NOMO-1 treated with DMSO at 0.1 percent for 48 hours (cell line): Measurements from ENCODE around the gene RITA1.
A peak's percentile ranks its signal among the peaks of the same experiment; 100 is the strongest.

Experiments used
- DNase-seq: peaks from one replicate; lab custom pipeline; 2025; ENCODE audit not compliant: unreplicated experiment; lab: John Stamatoyannopoulos, UW

RITA1 gene

DNA sequence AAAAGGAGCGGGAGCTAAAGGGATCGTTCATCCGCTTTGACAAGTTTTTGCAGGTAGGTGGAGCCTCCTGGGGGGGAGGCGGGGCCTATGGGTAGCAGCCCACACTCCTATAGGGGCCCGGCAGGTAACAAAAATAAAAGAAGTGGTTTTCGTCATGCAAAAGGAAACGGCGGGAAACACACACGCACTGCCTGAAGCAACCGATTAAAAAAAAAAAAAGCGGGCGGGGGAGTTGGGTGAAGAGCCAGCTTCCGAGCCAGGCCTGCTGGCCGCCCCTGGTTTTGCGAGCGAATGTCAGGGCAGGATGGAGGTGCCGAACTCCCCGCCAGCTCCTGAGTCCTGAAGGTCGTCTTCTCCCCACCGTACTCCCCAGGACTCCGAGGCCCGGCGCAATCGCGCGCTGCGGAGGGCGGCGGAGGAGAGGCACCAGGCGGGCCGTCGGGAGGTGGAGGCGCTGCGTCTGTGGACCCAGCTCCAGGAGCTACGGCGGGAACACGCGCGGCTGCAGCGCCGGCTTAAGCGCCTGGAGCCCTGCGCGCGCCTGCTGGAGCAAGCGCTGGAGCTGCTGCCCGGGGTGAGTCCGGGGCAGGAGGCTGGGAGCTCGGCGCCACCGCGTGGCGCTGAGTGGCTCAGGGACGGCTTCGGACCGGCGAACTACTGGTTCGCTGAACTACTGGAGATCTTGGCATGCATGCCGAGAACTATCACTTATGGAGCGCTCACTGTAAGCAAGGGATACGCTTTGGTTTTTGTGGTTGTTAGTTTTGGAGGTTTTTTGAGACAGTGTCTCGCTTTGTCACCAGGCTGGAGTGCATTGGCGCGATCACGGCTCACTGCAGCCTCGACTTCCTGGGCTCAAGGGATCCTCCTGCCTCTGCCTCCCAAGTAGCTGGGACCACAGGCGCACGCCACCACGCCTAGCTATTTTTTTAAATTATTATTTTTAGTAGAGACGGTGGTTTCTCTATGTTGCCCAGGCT, 32.4 kb upstream of the RITA1 start:
- peak; percentile 69 for DNase-seq

DNA sequence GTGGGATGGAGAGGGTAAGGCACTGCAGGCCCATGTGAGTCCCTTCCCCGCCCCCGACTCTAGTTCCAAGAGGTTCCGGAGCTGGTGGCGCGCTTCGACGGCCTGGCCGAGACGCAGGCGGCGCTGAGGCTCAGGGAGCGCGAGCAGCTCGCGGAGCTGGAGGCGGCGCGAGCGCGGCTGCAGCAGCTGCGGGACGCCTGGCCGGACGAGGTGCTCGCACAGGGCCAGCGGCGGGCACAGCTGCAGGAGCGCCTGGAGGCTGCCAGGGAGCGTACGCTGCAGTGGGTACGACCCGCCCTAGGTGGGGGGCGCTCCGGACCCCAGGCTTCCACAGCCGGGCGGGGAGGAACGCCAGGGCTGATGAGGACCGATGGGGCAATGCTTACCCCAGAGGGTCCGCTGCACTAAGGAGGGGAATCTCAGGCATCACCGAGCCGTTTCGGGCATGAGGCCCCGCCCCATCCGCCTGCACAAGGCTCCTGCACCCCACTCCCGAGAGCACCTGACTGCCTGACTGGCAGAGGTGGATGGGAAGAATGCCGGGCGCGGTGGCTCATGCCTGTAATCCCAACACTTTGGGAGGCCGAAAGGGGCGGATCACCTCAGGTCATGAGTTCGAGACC, 31.1 kb upstream of the RITA1 start:
- no peak for DNase-seq

DNA sequence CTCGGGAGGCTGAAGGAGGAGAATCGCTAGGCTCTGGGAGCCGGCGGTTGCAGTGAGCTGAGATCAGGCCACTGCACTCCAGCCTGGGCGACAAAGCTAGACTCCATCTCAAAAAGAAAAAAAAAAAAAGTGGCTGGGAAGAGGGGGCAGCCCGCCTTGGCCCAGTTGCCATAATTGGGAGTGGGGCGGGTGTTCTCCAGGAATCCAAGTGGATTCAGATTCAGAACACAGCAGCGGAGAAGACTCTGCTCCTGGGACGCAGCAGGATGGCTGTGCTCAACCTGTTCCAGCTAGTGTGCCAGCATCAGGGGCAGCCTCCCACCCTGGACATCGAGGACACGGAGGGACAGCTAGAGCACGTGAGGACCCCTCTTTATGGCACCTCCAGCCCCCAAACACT, 30.5 kb upstream of the RITA1 start:
- DNase-seq = no peak

DNA sequence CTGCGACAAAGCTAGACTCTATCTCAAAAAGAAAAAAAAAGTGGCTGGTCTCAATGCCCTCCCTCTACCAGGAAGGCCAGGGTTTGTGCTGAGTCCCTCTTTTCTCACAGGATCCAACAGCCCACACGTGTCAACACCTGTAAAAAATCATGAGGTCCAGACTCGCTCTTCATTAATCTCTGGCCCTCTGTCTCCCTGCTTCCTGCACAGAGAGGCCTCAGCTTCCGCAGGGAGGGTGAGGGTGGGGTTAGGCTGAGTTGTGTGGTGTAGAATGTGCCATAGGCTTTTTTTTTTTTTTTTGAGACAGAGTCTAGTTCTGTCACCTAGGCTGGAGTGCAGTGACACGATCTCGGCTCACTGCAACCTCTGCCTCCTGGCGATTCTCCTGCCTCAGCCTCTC, 29.9 kb upstream of the RITA1 start:
- DNase-seq = no peak

DNA sequence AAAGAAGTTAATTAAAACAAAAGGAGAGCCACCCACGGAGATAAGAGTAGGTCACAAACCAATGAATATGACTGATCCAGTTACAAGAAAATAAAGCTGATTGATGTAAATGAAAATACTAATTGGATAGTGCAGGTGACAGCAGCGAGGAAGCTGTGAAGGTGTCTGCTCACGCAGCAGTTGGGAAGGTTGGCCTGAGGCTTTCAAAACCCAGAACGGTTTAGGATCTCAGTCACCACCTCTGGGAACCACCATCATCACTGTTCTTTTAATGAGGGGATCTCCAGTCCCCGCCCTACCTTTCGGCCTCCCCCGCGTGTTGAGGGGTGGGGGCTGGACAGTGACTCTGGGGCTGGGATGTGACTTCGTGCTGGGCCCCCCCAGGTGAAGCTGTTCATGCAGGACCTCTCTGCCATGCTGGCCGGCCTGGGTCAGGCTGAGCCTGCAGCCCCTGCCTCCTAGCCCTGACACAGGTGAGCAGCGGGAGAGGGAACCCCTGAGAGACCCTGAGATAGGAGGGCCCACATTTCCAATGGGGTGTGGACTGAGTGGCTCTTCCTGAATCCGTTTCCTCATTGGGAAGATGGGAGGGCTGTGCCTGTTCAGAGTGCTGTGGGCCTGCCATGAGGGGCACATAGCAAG, 28.2 kb upstream of the RITA1 start:
- DNase-seq = no peak

DNA sequence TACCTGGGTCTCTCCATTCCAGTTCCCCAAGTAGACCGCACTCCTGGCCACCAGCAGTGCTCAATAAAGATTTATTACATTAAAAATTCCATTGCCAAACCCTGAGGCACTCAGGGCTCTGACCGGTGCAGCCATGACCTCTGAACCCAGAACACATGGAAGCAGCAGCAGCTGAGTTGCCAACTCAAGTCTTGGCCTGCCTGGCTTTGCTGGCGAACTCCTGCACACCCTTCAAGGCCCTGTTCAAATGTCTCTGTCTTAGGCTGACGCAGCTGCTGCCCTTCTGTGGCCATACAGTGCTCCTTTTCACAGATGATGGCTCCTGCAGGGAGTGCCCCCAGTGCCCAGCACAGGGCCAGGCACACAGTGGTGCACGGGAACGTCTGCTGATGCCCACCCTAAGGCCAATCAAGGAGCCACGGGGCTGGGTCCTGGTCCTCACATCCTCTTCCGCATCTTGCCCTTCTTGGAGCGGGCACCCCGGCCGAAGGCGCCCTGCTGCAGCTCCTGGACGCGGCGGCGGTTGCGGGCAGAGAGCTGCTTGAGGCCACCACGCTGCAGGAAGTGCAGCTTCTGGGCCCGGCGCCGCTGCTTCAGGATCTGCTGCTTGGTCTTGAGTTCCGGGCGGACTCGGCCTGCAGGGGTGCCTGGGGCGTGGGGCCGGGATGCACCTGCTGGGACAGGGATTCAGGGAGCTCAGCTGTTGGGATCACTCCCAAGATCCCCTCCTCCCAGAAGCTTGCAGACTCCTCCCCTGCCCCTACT, 26.9 kb upstream of the RITA1 start:
- no peak for DNase-seq

DNA sequence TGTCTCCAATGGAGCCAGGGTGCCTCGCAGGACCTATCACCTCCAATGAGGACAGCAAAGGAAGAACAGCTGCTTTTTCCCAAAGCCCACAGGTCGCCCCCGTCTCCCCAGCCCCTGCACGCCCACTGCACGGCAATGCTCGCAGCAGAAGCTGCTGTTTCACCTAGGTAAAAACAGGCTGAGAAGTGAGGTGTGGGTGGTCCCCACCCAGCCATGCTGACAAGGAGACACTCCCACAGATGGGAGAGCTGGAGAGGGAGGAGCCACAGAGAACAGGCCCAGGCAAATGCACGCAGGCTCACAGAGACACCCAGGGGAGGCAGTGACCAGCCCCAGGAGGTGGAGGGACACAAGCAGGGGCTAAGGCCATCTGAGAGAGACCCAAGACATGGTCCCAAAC, 25.6 kb upstream of the RITA1 start:
- no peak for DNase-seq

DNA sequence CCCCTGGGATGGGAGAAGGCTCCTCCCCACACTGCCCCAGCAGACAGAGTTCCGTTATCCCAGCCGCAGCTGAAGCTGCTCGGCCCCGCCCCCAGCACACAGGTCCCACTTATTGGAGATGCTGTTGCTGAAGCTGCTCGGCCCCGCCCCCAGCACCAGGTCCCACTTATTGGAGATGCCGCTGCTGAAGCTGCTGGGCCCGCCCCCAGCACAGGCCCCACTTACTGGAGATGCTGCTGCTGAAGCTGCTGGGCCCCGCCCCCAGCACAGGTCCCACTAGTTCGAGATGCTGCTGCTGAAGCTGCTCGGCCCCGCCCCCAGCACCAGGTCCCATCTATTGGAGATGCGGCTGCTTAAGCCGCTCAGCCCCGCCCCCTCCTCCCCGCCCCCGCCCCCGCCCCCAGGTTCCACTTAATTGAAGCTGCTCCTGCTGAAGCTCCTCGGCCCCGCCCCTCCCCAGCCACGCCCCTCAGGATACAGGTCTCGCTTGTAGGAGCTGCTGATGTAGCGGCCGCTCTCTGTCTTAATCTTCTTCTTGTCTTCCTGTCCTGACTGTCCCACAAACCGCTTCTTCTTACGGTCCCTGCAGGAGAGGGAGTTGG, 24.0 kb upstream of the RITA1 start:
- DNase-seq = no peak

DNA sequence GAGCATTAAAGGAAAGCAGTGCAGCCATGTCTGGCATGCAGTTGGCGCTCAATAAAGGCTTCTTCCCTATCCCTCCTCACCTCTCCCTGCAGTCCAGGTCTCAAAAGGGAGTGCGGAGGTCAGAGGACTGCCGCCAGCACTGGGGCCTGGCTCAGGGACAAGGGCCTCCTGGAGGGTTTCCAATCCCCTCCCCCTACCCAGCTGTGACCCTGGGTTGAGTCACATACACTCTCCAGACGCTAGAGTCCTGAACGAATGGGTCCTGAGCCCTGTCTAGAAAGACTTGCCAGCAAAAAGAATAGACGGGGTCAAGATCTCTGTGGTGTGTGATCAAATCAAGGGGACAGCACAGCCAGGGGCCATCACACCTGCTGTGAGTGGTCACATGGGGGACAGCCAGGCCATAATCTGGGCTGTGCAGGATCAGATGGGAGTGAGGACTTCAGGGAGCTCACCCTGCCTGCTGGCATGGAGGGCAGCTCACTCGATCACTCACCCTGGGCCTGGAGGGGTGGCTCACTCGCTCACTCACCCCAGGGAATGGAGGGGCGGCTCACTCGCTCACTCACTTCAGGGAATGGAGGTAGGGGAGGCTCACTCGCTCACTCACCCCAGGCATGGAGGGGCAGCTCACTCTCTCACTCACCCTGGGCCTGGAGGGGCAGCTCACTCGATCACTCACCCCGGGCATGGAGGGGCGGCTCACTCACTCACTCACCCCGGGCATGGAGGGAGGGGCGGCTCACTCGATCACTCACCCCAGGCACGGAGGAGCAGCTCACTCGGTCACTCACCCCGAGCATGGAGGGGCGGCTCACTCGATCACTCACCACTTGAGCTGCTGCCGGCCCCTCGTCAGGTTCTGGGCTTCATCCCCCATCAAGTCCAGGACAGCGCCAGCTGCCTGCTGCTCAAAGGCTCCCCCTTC, 23.2 kb upstream of the RITA1 start:
- no peak for DNase-seq

DNA sequence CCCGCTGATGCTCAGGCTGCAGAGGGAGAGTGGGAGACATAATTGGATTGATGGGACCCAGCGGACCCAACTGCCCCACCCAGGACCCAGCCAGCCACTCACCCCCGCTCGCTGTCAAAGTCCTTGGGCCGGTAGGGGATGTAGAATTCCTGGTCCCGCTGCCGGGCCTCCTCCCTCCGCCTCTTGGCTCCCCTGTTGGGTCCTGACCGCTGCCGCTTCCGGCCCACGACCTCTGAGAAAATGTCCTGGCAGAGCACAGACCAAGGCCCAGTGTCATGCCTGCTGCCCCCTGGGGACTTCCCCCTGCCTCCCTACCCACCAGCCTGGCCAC, 22.5 kb upstream of the RITA1 start:
- DNase-seq = no peak

DNA sequence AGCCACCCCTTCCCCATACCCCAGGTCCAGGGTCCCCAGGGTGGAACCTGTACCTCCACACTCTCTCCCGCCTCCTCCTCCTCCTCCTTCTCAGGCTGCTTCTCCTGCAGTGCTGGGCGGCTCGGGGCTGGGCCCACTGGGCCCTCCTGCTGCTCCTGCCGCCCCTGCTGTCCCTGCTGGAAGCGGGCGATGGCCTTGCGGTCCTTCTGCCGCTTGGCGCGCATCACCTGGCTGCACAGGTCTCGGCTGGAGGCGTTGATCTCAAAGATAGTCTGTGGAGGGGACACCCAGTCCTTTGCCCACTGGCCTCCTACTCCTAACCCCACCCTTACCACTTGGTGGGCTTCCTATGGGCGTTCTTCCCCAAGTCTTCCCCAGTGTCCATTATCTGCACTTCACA, 21.5 kb upstream of the RITA1 start:
- DNase-seq = no peak

DNA sequence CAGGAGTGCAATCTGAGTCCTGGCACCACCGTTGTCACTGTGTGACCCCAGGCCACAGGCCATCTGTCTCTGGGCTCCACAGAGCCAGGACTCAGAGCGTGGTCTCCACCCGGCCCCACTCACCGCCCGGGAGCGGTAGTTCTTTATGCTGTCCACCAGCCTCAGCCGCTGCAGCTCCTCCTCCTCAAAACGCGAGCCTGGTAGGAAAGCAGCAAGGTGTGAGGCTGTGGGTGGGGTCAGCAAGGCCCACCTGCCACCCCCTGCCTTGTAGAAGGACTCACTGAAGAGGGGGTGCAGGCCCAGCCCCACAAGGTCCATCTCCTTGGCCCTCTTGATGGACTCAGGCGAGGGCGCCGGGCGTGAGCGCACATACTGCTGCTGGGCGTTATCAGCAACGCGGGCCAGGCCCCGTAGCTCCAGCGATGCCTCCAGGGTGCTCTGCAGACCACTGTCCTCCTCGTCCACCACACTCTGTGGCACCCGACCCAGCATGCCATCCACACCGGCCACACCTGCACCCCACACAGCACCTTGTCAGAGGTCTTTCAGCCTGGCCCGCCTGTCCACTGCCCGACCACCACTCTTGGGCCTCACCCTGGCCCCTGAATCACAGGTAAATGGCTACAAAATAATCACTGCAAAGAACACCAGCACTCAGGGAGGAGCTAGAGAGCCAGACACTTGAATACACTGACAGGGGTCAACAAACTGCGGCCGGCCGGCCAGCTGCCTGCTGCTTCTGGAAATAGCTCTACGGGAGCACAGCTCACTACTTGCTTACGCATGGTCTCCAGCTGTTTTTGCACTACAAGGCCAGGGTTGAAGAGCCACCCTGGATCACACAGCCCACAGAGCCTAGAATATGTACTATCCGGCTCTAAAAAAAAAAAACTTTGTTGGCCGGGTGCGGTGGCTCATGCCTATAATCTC, 19.7 kb upstream of the RITA1 start:
- DNase-seq = no peak

DNA sequence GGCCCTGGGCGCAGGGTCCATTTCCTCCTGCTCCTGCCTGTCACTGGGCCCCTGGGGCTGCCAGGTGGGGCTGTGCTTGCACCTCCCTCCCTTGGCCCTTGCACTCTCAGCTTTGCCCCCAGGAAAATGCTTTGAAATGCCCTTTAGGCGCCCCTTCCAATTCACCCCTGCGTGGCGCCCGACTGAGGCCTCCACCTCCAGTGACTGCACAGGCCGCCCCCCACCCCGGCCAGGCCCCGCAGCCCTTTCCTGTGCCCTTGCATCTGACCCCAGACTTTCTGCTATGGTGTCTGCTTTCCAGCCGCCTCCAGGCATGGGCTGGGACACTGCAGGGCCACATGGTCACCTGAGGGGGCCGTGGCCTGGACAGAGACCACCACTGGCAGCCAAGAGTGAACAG, 17.7 kb upstream of the RITA1 start:
- no peak for DNase-seq

DNA sequence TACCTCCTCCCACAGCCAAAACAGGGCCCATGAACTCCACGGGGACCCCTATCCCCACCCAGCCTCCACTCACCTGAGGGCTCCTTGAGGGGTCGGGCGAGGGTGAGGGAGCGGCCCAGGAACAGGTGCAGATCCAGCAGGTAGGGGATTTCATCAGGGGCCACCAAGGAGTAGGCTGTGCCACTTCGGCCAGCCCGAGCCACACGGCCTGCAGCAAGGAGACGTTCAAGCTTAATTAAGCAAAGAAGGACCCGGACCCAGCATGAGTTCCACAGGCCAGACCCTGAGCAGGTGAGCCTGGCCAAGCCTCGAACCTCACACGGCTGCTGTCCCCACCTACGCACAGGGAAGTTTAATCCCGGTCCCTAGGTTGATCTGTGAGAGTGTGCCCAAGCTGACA, 15.8 kb upstream of the RITA1 start:
- no peak for DNase-seq

DNA sequence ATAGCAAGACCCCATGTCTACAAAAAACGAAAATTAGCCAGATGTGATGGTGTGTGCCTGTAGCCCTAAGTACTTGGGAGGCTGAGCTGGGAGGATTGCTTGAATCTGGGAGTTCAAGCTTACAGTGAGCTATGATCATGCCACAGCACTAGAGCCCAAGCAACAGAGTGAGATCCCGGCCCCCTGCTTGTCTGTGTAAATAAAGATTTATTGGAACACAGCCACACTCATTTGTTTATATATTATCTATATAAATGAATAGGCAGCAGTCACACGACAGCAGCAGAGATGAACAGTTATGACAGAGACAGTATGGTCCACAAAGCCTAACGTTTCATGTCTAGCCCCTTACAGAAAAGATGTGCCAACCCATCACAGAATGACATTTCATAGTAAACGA, 15.1 kb upstream of the RITA1 start:
- DNase-seq = no peak

DNA sequence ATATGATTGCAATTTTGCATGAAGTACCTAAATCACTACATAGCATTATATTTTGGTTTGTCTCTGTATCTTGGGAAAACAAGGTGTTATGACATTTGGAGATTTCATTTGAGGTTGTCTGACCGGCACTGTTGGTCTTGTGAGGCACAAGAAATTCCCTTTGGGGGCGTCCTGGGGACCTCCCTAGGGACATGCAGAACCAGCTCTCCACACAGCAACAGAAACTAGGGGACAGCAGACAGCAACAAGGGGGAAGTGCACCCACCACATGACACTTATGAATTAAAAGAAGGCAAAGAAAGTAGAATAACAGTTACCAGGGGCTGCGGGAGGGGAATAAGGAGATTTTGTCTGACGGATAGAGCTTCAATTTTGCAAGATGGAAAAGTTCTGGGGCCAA, 14.6 kb upstream of the RITA1 start:
- no peak for DNase-seq

DNA sequence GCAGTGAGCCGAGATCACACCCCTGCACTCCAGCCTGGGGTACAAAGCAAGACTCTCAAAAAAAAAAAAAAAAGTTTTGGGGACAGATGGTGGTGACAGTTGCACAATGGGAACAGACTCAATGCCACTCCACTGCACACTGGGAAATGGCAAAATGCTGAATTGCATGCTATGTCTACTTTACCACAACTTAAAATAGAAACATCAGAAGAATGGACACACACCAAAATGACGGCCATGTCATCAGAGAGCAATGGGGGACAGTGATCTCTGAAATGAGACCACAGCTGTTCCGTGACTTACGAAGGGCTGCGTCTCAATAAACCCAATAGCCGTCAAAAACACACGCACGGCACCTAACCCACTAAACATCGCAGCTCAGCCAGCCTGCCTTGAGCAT, 14.0 kb upstream of the RITA1 start:
- no peak for DNase-seq

DNA sequence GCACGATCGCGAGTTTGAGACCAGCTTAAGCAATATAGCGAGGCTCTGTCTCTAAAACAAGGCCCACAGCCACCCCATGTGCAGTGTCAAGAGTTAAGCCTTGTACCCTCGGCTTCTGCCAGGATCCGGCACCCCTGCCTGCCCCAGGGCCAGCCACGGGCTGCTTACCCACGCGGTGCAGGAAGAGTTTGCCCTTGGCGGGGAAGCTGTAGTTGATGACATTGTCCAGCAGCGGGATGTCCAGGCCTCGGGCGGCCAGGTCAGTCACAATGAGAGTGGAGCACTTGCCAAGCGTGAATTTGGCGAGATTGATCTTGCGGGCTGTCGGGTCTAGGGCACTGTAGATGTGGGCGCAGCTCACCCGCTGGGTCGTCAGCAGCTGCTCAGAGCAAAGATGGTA, 13.3 kb upstream of the RITA1 start:
- DNase-seq = no peak
